Fibroblast of mammary gland (primary cell): ENCODE measurements around the gene FXYD3.
A peak's percentile ranks its signal among the peaks of the same experiment; 100 is the strongest.

ENCODE experiments used
- DNase-seq: peaks from one replicate; pipeline ENCODE4 v3.0.0-alpha.2; 2010; ENCODE audit warnings: low read depth
- H3K4me3 ChIP-seq: 2 replicates; pipeline ENCODE4 v1.5.1; 2011; ENCODE audit warnings: low read depth, mild to moderate bottlenecking, low read length, moderate library complexity; ENCODE audit not compliant: control insufficient read depth
- TF ChIP-seq, protein P1 (sequence below): conservative IDR thresholded peaks from 2 replicates; pipeline ENCODE4 v1.5.1; 2011; ENCODE audit warnings: low read depth, low read length, inconsistent platforms; ENCODE audit not compliant: control insufficient read depth, insufficient read depth

The FXYD3 gene

DNA sequence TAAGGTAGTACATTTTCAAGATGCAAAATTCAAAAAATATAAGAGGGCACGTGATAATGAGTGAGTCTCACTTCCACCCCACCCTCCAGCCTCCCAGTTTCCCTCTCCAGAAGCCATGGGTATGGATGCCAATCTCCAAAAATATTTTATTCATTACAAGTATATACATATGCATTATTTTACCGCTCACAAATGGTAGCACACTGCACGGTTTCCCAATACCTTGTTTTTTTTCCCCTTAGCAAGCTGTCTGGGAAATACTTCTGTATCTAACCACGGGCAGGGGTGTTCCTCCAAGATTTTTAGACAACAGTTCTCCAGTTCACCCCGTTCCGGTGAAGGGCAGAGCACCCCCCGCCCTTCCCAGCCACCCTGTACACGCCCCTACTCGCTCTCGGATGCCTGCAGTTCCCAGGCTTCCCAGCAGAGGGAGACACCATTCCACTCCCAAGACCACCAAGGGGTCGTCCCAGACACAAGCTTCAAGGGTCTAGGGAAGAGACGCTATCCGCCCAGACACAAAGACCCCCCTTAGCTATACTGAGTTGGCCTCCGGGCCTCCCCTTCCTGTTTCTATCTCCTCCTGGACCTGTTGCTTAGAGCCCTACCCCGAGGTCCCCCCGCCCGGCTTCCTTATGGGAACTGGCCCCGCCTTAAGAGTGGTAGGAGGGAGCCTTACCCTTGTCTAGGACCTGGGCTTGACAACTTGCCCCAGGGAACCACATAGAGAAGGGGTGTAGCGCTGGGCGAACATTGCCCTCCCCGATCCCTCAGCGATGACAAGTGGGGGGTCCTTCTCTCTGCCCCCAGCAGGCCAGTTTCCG is 1.1 kb upstream of the FXYD3 start:
- no peak overlapping the region for H3K4me3 ChIP-seq
- TF ChIP-seq, protein P1, sequence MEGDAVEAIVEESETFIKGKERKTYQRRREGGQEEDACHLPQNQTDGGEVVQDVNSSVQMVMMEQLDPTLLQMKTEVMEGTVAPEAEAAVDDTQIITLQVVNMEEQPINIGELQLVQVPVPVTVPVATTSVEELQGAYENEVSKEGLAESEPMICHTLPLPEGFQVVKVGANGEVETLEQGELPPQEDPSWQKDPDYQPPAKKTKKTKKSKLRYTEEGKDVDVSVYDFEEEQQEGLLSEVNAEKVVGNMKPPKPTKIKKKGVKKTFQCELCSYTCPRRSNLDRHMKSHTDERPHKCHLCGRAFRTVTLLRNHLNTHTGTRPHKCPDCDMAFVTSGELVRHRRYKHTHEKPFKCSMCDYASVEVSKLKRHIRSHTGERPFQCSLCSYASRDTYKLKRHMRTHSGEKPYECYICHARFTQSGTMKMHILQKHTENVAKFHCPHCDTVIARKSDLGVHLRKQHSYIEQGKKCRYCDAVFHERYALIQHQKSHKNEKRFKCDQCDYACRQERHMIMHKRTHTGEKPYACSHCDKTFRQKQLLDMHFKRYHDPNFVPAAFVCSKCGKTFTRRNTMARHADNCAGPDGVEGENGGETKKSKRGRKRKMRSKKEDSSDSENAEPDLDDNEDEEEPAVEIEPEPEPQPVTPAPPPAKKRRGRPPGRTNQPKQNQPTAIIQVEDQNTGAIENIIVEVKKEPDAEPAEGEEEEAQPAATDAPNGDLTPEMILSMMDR, result peak; percentile 98
- DNase-seq, result peak; percentile 57

DNA sequence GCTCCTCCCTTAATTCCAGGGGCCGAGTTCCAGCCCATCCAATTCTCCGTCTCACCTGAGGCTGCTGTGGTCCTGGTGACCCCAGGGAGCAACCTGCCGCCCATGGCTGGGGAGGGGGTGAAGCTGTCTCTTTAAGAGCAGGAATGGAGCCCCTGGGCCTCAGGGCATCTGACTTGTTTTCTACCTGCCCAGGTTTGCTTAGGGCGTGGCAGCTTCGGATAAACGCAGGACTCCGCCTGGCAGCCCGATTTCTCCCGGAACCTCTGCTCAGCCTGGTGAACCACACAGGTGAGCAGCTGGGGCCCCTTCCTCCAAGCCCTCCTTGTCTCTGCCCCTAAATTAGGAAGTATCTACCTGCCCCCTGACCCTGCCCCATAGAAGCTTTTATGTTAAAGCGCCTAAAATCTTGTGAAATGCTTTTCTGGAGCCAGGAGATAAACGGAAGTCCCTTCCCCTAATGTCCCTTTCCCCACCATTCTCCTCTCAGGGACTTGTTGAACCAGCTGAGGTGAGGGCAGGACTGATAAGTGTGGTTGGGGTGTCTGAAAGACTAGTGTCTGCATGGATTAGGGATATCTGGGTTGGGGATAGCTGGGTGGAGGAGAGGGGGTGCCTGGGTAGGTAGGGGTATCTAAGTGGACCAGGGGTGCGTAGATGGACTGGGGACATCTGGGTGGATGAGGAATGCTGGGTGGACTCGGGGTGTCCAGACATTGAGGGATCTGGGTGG is 614 bp downstream of the FXYD3 start:
- DNase-seq, result no peak
- TF ChIP-seq, protein P1, result no peak
- H3K4me3 ChIP-seq, result no peak overlapping the region

DNA sequence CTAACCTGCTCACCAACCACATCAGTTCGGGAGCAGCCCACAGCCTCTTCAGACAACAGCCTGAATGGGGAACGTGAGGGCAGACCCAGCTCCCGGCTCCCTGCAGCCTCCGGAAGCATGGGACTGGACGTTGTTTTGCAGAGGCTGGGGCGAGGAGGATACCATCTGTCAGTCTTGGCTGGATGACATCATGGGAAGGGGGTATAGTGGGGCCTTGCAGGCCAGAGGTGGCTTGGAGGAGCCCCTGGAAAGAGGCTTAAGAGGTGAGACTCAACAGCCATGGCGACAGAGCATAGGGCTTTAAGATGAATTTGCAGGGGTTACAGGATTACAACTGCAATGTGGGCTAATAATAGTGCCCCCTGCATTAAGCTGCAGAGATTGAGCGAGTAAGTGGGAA is 1.5 kb downstream of the FXYD3 start:
- H3K4me3 ChIP-seq, result no peak overlapping the region
- TF ChIP-seq, protein P1, result no peak
- DNase-seq, result no peak

DNA sequence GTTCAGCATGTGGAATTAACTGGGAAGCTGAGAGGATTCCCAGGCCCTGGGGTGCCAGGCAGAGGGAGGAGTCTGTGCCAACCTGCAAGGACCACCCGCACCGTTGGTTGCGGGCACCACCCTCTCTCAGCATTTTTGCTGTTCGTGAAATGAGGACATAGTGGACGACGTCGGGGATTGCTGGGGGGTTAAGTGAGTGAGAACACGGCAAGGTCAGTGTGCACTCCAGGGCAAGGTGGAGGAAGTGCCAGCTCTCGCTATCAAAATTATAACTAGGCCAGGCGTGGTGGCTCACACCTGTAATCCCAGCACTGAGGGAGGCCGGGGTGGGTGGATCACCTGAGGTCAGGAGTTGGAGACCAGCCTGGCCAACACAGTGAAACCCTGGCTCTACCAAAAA is 2.2 kb downstream of the FXYD3 start:
- TF ChIP-seq, protein P1, result no peak
- DNase-seq, result no peak
- no peak overlapping the region for H3K4me3 ChIP-seq

DNA sequence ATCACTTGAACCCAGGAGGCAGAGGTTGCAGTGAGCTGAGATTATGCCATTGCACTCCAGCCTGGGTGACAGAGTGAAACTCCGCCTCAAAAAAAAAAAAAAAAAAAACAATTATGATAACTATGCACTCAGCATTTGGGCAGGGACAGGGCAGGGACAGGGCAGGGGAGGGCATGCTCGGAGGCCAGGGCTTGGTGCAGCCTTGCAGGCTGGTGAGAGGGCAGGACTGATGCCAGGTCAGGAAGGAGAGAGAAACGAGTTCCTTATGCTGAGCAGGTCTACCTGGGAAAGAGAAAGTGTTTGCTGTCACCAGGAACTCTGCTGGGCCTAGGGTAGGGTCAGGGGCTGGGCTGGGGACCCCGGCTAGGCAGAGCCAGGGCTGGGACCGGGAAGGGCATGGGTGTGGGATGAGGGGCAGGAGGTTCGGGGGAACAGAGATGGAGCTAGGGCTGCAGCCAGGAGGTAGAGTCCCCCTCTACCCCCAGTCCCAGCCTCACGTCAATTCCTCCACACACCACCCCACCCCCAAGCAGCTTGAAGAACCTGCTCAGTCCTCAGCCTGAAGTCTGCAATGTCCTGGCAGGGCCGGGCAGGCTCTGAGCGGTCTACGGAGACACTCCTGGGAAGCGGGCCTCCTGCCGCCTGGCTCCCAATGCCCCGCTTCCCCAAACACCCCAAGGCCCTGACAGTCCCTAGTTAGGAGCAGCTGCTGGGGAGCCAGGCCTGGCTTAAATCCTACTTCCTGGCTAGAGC is 2.8 kb downstream of the FXYD3 start:
- DNase-seq, result no peak
- H3K4me3 ChIP-seq, result no peak overlapping the region
- TF ChIP-seq, protein P1, result no peak

DNA sequence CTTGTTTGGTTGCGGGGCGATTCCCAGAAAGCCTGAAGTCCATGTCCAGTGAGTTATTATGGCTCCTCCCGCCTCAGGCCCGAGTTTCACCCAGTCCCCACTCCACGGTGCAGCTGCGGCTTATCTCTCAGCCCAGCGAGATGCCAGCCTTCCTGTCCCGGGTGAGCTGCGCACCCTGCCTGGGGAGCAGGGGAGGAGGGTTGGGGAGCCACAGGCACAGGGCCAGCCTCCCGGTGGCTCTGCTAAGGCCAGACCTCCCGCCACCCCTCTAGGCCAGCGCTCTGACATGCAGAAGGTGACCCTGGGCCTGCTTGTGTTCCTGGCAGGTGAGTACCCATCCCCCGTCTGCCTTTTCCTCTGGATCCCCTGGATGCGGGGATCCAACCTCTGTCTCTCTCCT is 3.5 kb downstream of the FXYD3 start:
- TF ChIP-seq, protein P1, result no peak
- DNase-seq, result no peak
- H3K4me3 ChIP-seq, result no peak overlapping the region
